ENCODE data around the gene PEF1. TPM values are rescaled to one million over a fixed set of nuclear protein-coding genes. Genes with fewer than 3 reads are reported as not detected.

PEF1 gene
- total RNA-seq, 1 donor from 2014 or later = 57.9 TPM

DNA sequence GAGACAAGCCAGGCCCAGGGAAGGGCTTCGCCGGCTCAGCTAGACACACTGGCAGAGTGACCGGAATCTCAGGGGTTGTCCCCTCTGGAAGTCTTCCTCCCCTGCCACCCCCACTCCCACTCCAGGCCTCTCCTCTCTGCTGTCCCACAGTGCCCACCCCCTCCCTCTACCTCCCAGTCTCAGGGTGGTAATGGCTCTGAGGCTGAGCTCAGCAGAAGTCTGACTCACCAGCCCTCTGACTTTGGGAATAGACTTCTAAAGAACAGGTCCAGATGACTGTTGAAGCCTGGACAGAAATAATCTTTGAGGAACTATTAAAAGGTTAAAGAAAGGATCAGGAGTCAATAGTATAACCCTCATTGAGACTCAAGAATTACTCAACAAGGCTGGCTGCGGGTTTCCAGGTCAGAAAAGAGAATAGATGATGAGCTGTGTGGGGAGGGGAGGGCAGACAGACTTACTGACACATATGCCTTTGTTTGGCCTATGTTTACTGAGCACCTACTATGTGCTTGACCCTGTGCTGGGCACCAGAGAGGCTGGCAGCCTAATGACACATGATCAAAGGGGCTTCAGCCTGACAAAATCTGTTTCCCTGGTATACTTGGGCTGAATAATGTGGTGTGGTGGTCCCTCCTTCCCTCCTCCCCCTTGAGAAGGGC, 19.0 kb downstream of the PEF1 start:
- H4K20me1 ChIP-seq (ENCODE audit: insufficient read depth, low read length) = peaks cover 40% of the 10 kb centered on the region
- peaks cover 11% of the 10 kb centered on the region for H3K36me3 ChIP-seq (ENCODE audit: insufficient read depth, low read length)
- H2AFZ ChIP-seq (ENCODE audit: low read depth, low read length) = no peak overlapping the region
- H3K79me2 ChIP-seq (ENCODE audit: insufficient read depth, low read length) = no peaks in the 10 kb centered on the region
- peak overlapping the region; percentile 43 for H3K9ac ChIP-seq (ENCODE audit: low read length)
- peaks cover 35% of the 10 kb centered on the region for H3K4me1 Mint-ChIP-seq (ENCODE audit: low read depth, unreplicated experiment)
- H3K4me3 ChIP-seq (ENCODE audit: insufficient read depth, low read depth, low read length) = no peak overlapping the region
- H3K27me3 ChIP-seq (ENCODE audit: insufficient read depth, low read length) = no peaks in the 10 kb centered on the region
- FAIRE-seq = no peak
- H3K4me2 ChIP-seq (ENCODE audit: low read length) = peak overlapping the region; percentile 67
- H3K9me3 Mint-ChIP-seq (ENCODE audit: unreplicated experiment) = no peaks in the 10 kb centered on the region
- H3K36me3 Mint-ChIP-seq (ENCODE audit: low read depth, unreplicated experiment) = peaks cover 16% of the 10 kb centered on the region
- peak overlapping the region; percentile 35 for H3K4me3 Mint-ChIP-seq (ENCODE audit: unreplicated experiment)
- H3K27me3 Mint-ChIP-seq (ENCODE audit: low read depth, unreplicated experiment) = peaks cover under 1% of the 10 kb centered on the region
- peak; percentile 68 for DNase-seq (ENCODE audit: low read depth)
- no peak for TF ChIP-seq EZH2 (IDR thresholded peaks at IDR 0.05; ENCODE audit: insufficient read depth, low read length)
- TF ChIP-seq, protein P1, sequence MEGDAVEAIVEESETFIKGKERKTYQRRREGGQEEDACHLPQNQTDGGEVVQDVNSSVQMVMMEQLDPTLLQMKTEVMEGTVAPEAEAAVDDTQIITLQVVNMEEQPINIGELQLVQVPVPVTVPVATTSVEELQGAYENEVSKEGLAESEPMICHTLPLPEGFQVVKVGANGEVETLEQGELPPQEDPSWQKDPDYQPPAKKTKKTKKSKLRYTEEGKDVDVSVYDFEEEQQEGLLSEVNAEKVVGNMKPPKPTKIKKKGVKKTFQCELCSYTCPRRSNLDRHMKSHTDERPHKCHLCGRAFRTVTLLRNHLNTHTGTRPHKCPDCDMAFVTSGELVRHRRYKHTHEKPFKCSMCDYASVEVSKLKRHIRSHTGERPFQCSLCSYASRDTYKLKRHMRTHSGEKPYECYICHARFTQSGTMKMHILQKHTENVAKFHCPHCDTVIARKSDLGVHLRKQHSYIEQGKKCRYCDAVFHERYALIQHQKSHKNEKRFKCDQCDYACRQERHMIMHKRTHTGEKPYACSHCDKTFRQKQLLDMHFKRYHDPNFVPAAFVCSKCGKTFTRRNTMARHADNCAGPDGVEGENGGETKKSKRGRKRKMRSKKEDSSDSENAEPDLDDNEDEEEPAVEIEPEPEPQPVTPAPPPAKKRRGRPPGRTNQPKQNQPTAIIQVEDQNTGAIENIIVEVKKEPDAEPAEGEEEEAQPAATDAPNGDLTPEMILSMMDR (IDR thresholded peaks at IDR 0.05; ENCODE audit: insufficient read depth, low read depth, low read length) = no peak
- H3K27ac ChIP-seq (ENCODE audit: low read depth, low read length) = peak overlapping the region; percentile 27
- no peaks in the 10 kb centered on the region for H3K9me3 ChIP-seq (ENCODE audit: insufficient read depth, low read depth, low read length)
- H3K27ac Mint-ChIP-seq (ENCODE audit: unreplicated experiment) = peak overlapping the region; percentile 84
- peaks cover 35% of the 10 kb centered on the region for H3K4me1 ChIP-seq (ENCODE audit: insufficient read depth, low read length)

DNA sequence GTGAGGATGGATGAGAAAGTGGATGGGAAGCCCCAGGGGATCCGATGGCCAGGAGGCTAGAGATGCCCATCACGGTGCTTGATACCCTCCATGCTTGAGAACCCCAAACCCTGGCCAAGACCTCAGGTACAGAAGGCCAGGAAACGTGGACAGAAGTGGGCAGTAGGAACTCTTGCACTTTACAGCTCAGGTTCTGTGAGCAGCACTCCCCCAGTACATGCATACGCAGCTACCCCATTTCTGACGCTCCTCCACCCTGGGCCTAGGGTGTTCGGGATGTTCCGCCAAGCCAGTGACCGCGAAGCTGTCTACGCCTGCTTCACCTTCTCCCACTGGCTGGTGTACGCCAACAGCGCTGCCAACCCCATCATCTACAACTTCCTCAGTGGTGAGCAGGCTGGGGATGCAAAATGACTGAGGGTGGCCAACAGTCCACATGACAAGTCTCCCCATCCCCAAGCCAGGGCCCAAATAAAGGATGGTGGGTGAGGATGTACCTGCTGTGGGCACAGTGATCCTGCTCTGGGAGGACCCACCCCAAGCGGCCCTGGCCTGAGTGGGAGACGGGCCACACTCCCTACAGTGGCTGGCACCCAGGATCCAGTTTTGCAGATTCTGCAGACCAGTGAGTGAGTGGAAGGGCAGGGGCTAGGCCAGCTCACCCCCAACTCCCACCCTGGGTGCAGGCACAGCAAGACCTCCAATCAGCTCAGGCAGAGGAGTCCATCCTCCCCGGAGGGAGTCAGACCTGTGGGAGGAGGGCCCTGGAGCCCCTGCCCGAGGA, 19.8 kb downstream of the PEF1 start:
- Histone ChIP-seq H3K9me3 (ENCODE audit: insufficient read depth, low read depth, low read length) (no peaks in the 10 kb centered on the region), H3K4me3 (ENCODE audit: insufficient read depth, low read depth, low read length) (no peak overlapping the region), H3K4me2 (ENCODE audit: low read length) (peak overlapping the region; percentile 67), H3K27ac (ENCODE audit: low read depth, low read length) (no peak overlapping the region), H4K20me1 (ENCODE audit: insufficient read depth, low read length) (peaks cover 32% of the 10 kb centered on the region), H3K79me2 (ENCODE audit: insufficient read depth, low read length) (no peaks in the 10 kb centered on the region), H3K9ac (ENCODE audit: low read length) (peak overlapping the region; percentile 43), H3K36me3 (ENCODE audit: insufficient read depth, low read length) (peaks cover 5% of the 10 kb centered on the region), H3K27me3 (ENCODE audit: insufficient read depth, low read length) (no peaks in the 10 kb centered on the region), H2AFZ (ENCODE audit: low read depth, low read length) (no peak overlapping the region), H3K4me1 (ENCODE audit: insufficient read depth, low read length) (peaks cover 35% of the 10 kb centered on the region)
- Mint-ChIP-seq H3K27ac (ENCODE audit: unreplicated experiment) (peak overlapping the region; percentile 71), H3K27me3 (ENCODE audit: low read depth, unreplicated experiment) (peaks cover 3% of the 10 kb centered on the region), H3K9me3 (ENCODE audit: unreplicated experiment) (no peaks in the 10 kb centered on the region), H3K4me1 (ENCODE audit: low read depth, unreplicated experiment) (peaks cover 35% of the 10 kb centered on the region), H3K36me3 (ENCODE audit: low read depth, unreplicated experiment) (peaks cover 10% of the 10 kb centered on the region), H3K4me3 (ENCODE audit: unreplicated experiment) (no peak overlapping the region)
- DNase-seq (ENCODE audit: low read depth) (no peak), FAIRE-seq (no peak)
- TF ChIP-seq, protein P1 (IDR thresholded peaks at IDR 0.05; ENCODE audit: insufficient read depth, low read depth, low read length) = no peak
- TF ChIP-seq EZH2 (IDR thresholded peaks at IDR 0.05; ENCODE audit: insufficient read depth, low read length) = no peak
